K562 (cell line): ENCODE measurements around the gene CYB5D1. TPM values are rescaled to one million over a fixed set of nuclear protein-coding genes. Genes with fewer than 3 reads are reported as not detected.

Experiments used
- CEBPB ChIP-seq: fragments of 450-650 bp; IDR thresholded peaks from 2 replicates; pipeline ENCODE4 v1.6.1; 2016; ENCODE audit warnings: missing genetic modification characterization, missing compliant biosample characterization
- EGR1 ChIP-seq: fragments of 450-650 bp; conservative IDR thresholded peaks from 2 replicates; pipeline ENCODE4 v1.6.1; 2017; ENCODE audit warnings: mild to moderate bottlenecking
- ELF1 ChIP-seq: fragments of 200-800 bp; sonication (Bioruptor generic); IDR thresholded peaks from 2 replicates; pipeline ENCODE4 v1.6.1; 2016; ENCODE audit warnings: missing genetic modification characterization, missing compliant biosample characterization
- HNRNPL ChIP-seq: fragments of 200-400 bp; formaldehyde crosslinking; IDR thresholded peaks from 2 replicates; pipeline ENCODE4 v1.6.1; 2017; ENCODE audit warnings: low read depth, mild to moderate bottlenecking, low read length
- JUN ChIP-seq, 2 experiments: sonication (generic) in 1 of 2; formaldehyde crosslinking in 1 of 2; IDR thresholded peaks; 2 replicates each; pipeline versions ENCODE4 v1.6.1 to v1.8.0; 2012 to 2022; ENCODE audit warnings: borderline replicate concordance in 2 of 2, mild to moderate bottlenecking in 2 of 2, improper control_type of control experiment in 1 of 2, low read depth in 1 of 2, low read length in 1 of 2, missing genetic modification reagents in 1 of 2
- PTBP1 ChIP-seq: fragments of 200-400 bp; formaldehyde crosslinking; IDR thresholded peaks from 2 replicates; pipeline ENCODE4 v1.6.1; 2017; ENCODE audit warnings: low read depth, low read length
- PTTG1 ChIP-seq: fragments of 450-650 bp; IDR thresholded peaks from 2 replicates; pipeline ENCODE4 v1.6.1; 2016; ENCODE audit warnings: low read depth, mild to moderate bottlenecking, missing genetic modification characterization, missing compliant biosample characterization
- SMARCA4 ChIP-seq: fragments of 450-650 bp; IDR thresholded peaks from 2 replicates; pipeline ENCODE4 v1.6.1; 2016
- ZNF197 ChIP-seq: fragments of 200-800 bp; sonication (Bioruptor generic); IDR thresholded peaks from 2 replicates; pipeline ENCODE4 v1.6.1; 2016; ENCODE audit warnings: low read depth, missing genetic modification characterization, missing compliant biosample characterization
- ZNF696 ChIP-seq: fragments of 250-450 bp; sonication (Bioruptor Pico); conservative IDR thresholded peaks from 2 replicates; pipeline ENCODE4 v1.4.0; 2020; ENCODE audit warnings: mild to moderate bottlenecking, moderate library complexity
- ZNF764 ChIP-seq: fragments of 250-450 bp; sonication (Bioruptor Pico); IDR thresholded peaks from 2 replicates; pipeline ENCODE4 v1.4.0; 2020; ENCODE audit warnings: low read depth, mild to moderate bottlenecking, moderate library complexity
- ZNF830 ChIP-seq: fragments of 250-450 bp; sonication (Bioruptor Pico); IDR thresholded peaks from 2 replicates; pipeline ENCODE4 v1.5.0; 2021; ENCODE audit warnings: mild to moderate bottlenecking
- polyA plus RNA-seq, 8 experiments: library from polyadenylated mRNA; depleted of rRNA in 4 of 8; stranded (reverse) in 5 of 8; unstranded in 3 of 8; fragments of >200 nt; fragmentation: Nextera tagmentation in 2 of 8; fragmentation: Illumina TruSeq in 1 of 8; extraction: Ambion mirVana in 2 of 8; extraction: Trizol in 1 of 8; gene quantifications; 2 replicates each; pipeline versions ENCODE4 v1.2.1 to v1.2.3, GENCODE V29; 2011 to 2014; ENCODE audit warnings: inconsistent platforms in 1 of 8, missing spikeins in 1 of 8
- total RNA-seq, 7 experiments: library from RNA; depleted of rRNA in 6 of 7; stranded (reverse); fragments of >200 nt in 6 of 7; fragmentation: Illumina TruSeq in 2 of 7; extraction: Trizol in 2 of 7; gene quantifications; 2 replicates each; pipeline versions ENCODE4 v1.2.1 to v1.2.3, GENCODE V29; 2011 to 2021; ENCODE audit warnings: low replicate concordance in 1 of 7
- TF ChIP-seq, protein P1 (sequence below), 2 experiments: fragments of 450-650 bp; formaldehyde crosslinking in 1 of 2; IDR thresholded peaks; 2 replicates each; pipeline versions ENCODE4 v1.4.0 to v1.6.1; 2014 to 2020; ENCODE audit warnings: mild to moderate bottlenecking in 2 of 2, borderline replicate concordance in 1 of 2, low read depth in 1 of 2
- TF ChIP-seq, protein P2 (sequence below): sonication (generic); formaldehyde crosslinking; IDR thresholded peaks from 2 replicates; pipeline ENCODE4 v1.9.0; 2022; ENCODE audit warnings: mild to moderate bottlenecking, missing genetic modification reagents
- TF ChIP-seq, protein P3 (sequence below): fragments of 200-800 bp; sonication (Bioruptor generic); IDR thresholded peaks from 2 replicates; pipeline ENCODE4 v1.6.1; 2017; ENCODE audit warnings: missing genetic modification characterization, missing compliant biosample characterization

Gene CYB5D1
- total and polyA plus RNA-seq, 9 of the 15 experiments (the other 6 are each of a cell fraction or from before 2014, with no cell fraction given): 2.4 to 7.9 (median 5.7) TPM

DNA sequence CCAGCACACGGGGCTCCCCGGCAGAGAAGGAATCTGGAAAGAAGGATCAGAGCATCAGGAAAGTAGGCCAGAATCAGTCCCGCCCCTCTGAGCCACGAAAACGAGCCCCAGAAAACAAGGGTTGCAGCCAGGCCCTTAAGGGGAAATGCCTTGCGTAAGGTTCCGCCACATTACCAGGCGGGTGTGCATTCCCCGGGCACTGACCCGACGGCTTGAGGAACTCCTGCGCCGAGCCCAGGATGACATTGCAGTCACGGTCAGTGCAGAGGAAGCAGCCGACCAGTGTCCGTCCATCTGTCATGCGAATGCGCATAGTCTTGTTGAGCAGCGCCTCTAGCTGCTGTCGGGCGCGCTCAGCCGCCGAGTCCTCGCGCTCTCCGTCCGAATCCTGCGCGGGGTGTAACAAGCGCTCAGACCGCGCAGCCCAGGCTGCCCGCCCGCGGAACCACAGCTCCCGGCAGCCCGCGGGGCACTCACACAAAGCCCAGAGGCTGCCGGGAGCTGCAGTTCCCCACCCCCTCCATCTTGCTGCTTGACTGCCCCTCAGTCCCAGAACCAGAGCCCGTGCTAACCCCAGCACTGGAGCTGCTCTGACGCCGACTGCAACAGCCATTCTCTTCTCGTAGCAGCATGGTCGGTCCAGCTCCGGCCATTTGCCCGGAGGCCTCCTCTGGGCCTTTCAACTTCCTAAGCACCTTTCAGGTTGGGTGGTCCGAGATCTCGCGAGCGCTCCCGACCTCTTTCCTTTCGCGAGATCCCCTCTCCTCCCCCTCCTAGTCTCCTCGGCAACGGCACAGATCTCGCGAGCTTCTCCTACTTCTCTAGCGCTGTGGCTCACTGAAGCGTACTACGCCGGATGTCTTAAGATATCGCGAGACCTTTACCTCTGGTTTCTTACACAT is 741 bp upstream of the CYB5D1 start, which contains the start of gene NAA38 (continued):
- TF ChIP-seq, protein P1, sequence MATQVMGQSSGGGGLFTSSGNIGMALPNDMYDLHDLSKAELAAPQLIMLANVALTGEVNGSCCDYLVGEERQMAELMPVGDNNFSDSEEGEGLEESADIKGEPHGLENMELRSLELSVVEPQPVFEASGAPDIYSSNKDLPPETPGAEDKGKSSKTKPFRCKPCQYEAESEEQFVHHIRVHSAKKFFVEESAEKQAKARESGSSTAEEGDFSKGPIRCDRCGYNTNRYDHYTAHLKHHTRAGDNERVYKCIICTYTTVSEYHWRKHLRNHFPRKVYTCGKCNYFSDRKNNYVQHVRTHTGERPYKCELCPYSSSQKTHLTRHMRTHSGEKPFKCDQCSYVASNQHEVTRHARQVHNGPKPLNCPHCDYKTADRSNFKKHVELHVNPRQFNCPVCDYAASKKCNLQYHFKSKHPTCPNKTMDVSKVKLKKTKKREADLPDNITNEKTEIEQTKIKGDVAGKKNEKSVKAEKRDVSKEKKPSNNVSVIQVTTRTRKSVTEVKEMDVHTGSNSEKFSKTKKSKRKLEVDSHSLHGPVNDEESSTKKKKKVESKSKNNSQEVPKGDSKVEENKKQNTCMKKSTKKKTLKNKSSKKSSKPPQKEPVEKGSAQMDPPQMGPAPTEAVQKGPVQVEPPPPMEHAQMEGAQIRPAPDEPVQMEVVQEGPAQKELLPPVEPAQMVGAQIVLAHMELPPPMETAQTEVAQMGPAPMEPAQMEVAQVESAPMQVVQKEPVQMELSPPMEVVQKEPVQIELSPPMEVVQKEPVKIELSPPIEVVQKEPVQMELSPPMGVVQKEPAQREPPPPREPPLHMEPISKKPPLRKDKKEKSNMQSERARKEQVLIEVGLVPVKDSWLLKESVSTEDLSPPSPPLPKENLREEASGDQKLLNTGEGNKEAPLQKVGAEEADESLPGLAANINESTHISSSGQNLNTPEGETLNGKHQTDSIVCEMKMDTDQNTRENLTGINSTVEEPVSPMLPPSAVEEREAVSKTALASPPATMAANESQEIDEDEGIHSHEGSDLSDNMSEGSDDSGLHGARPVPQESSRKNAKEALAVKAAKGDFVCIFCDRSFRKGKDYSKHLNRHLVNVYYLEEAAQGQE (IDR thresholded peaks at IDR 0.05; ENCODE audit: borderline replicate concordance): peak; percentile 39; the same call in 1 of the 2 replicates
- TF ChIP-seq, protein P1 (CRISPR knock-in tag; IDR thresholded peaks at IDR 0.05; ENCODE audit: low read depth): no peak
- TF ChIP-seq CEBPB (tag) (no peak; the same call in 1 of the 2 replicates), ZNF764 (CRISPR knock-in tag) (no peak), ZNF830 (CRISPR knock-in tag) (0 out of 2 replicates have a peak, but pooled peaks have one; percentile 63), HNRNPL (no peak), EGR1 (peak; percentile 54), PTBP1 (no peak), ELF1 (0 out of 2 replicates have a peak, but pooled peaks have one; percentile 0), SMARCA4 (peak; percentile 14; the same call in 1 of the 2 replicates), JUN (IDR thresholded peaks at IDR 0.05; ENCODE audit: borderline replicate concordance, low read depth, low read length) (no peak), JUN (CRISPR knock-in tag; IDR thresholded peaks at IDR 0.05; ENCODE audit: borderline replicate concordance) (no peak), PTTG1 (tag) (no peak), ZNF696 (CRISPR knock-in tag) (no peak), ZNF197 (CRISPR knock-in tag) (peak; percentile 71; the same call in 1 of the 2 replicates)
- TF ChIP-seq, protein P2, sequence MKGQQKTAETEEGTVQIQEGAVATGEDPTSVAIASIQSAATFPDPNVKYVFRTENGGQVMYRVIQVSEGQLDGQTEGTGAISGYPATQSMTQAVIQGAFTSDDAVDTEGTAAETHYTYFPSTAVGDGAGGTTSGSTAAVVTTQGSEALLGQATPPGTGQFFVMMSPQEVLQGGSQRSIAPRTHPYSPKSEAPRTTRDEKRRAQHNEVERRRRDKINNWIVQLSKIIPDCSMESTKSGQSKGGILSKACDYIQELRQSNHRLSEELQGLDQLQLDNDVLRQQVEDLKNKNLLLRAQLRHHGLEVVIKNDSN (CRISPR knock-in tag): no peak
- TF ChIP-seq, protein P3, sequence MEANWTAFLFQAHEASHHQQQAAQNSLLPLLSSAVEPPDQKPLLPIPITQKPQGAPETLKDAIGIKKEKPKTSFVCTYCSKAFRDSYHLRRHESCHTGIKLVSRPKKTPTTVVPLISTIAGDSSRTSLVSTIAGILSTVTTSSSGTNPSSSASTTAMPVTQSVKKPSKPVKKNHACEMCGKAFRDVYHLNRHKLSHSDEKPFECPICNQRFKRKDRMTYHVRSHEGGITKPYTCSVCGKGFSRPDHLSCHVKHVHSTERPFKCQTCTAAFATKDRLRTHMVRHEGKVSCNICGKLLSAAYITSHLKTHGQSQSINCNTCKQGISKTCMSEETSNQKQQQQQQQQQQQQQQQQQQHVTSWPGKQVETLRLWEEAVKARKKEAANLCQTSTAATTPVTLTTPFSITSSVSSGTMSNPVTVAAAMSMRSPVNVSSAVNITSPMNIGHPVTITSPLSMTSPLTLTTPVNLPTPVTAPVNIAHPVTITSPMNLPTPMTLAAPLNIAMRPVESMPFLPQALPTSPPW (CRISPR knock-in tag): peak; percentile 95
